K562 (cell line): ENCODE measurements around the gene NAPEPLD.

Source experiments
- BHLHE40 ChIP-seq: IDR thresholded peaks from 2 replicates; pipeline ENCODE4 v1.6.1; 2011; ENCODE audit warnings: low read length, improper control_type of control experiment
- EP300 ChIP-seq: IDR thresholded peaks from 2 replicates; pipeline ENCODE4 v1.6.1; 2012; ENCODE audit warnings: low read length, improper control_type of control experiment
- ESRRA ChIP-seq: fragments of 450-650 bp; IDR thresholded peaks from 2 replicates; pipeline ENCODE4 v1.6.1; 2014; ENCODE audit warnings: low read depth, mild to moderate bottlenecking, moderate library complexity, borderline replicate concordance
- EZH2 ChIP-seq: IDR thresholded peaks from 2 replicates; pipeline ENCODE4 v1.6.1; 2012; ENCODE audit warnings: low read depth, mild to moderate bottlenecking, inconsistent platforms, low read length, borderline replicate concordance
- KDM1A ChIP-seq, 2 experiments: fragments of 450-650 bp; IDR thresholded peaks; 2 replicates each; pipeline ENCODE4 v1.6.1; 2016; ENCODE audit warnings: mild to moderate bottlenecking in 2 of 2
- NR1H2 ChIP-seq: sonication (generic); formaldehyde crosslinking; IDR thresholded peaks from 2 replicates; pipeline ENCODE4 v1.4.0; 2020; ENCODE audit warnings: mild to moderate bottlenecking, missing genetic modification reagents
- ZNF165 ChIP-seq: fragments of 250-450 bp; sonication (Bioruptor Pico); IDR thresholded peaks from 2 replicates; pipeline ENCODE4 v1.4.0; 2020; ENCODE audit warnings: borderline replicate concordance
- ZNF184 ChIP-seq: sonication (generic); formaldehyde crosslinking; IDR thresholded peaks from 2 replicates; pipeline ENCODE4 v1.5.0; 2020; ENCODE audit warnings: missing genetic modification reagents

GRCh38 chr7:103134836-103135554 is 13.9 kb downstream of the NAPEPLD start:
- TF ChIP-seq KDM1A (IDR thresholded peaks at IDR 0.05) (0 out of 4 replicates have a peak, but pooled peaks of 1 of the 2 experiments have one; percentile 11), ESRRA (no peak), EZH2 (no peak), ZNF184 (no peak), EP300 (no peak), BHLHE40 (no peak), NR1H2 (no peak), ZNF165 (no peak)
